ENCODE measurements around the gene TOMM7.

TOMM7 gene

DNA sequence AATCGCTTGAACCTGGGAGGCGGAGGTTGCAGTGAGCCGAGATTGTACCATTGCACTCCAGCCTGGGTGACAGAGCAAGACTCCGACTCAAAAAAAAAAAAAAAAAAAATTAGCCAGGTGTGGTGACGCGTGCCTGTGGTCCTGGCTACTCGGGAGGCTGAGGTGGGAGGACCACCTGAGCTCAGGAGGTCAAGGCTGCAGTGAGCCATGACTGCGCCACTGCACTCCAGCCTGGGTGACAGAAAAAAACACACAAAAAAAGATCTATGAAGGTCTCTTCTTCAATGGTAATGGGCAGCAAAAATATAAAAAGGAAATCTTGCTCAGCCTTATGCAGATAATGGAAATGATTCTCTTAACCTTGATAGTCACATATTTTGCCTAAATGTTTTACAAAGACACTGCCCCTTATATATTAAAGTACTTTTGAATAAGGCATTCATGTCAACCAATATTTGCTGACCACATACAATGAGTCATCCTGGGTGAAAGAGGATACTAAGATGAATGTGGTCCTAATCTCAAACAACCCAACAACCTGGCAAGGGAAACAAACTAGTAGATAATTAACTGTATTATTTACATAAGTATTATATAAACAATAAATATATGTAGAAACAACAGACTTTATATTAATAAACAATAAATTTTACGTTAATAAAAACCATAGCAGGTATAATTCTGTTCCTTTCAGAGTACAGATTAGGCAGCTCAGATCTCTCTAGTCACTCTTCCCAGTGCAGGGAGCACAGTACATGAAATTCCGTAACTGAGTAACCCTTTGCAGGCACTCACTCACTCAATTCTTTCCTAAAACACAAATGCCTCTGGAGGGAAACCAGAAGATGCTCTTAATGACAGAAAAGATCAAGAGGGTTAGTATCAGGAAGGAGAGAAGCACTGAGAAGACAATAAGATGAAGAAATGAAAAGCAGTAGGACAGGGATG lies 8.1 kb downstream of the TOMM7 start:
- TF ChIP-seq, protein P1, sequence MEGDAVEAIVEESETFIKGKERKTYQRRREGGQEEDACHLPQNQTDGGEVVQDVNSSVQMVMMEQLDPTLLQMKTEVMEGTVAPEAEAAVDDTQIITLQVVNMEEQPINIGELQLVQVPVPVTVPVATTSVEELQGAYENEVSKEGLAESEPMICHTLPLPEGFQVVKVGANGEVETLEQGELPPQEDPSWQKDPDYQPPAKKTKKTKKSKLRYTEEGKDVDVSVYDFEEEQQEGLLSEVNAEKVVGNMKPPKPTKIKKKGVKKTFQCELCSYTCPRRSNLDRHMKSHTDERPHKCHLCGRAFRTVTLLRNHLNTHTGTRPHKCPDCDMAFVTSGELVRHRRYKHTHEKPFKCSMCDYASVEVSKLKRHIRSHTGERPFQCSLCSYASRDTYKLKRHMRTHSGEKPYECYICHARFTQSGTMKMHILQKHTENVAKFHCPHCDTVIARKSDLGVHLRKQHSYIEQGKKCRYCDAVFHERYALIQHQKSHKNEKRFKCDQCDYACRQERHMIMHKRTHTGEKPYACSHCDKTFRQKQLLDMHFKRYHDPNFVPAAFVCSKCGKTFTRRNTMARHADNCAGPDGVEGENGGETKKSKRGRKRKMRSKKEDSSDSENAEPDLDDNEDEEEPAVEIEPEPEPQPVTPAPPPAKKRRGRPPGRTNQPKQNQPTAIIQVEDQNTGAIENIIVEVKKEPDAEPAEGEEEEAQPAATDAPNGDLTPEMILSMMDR (IDR thresholded peaks at IDR 0.05; ENCODE audit: low read depth, low read length, missing control alignments) = no peak
- Histone ChIP-seq H3K4me3 (ENCODE audit: low read depth, low read length) (no peak overlapping the region), H3K27ac (no peak overlapping the region), H3K27me3 (replicated peaks) (no peaks in the 10 kb centered on the region), H3K36me3 (replicated peaks) (peaks cover 25% of the 10 kb centered on the region)
- DNase-seq = no peak
- in situ Hi-C loops (cut with HindIII; ENCODE audit: low pct_ligation_motif_present, low sequenced_read_pairs) = no loop called here

DNA sequence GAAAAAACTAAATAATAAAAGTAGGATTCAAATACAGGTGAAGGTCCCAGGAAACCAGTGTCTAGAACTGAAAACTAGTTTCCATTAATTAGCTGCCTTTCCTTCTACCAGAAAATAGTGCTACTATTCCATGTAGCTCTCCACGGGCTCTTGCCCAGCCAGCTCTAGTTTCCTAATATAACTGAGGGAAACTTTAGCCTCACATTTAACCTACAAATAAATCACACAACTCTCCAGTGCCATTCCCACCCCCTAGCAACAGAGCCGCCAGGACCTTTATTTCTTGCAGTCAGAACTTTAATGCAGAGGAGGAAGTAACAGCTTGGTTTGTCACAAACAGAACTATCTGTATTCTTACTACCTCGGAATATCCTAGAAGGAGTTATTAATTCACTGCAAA lies 10.3 kb downstream of the TOMM7 start:
- DNase-seq = no peak
- TF ChIP-seq, protein P1 (IDR thresholded peaks at IDR 0.05; ENCODE audit: low read depth, low read length, missing control alignments) = no peak
- H3K27me3 ChIP-seq (replicated peaks) = no peaks in the 10 kb centered on the region
- H3K27ac ChIP-seq = no peak overlapping the region
- H3K4me3 ChIP-seq (ENCODE audit: low read depth, low read length) = no peak overlapping the region
- H3K36me3 ChIP-seq (replicated peaks) = peaks cover 21% of the 10 kb centered on the region
- in situ Hi-C loops (cut with HindIII; ENCODE audit: low pct_ligation_motif_present, low sequenced_read_pairs) = no loop called here

DNA sequence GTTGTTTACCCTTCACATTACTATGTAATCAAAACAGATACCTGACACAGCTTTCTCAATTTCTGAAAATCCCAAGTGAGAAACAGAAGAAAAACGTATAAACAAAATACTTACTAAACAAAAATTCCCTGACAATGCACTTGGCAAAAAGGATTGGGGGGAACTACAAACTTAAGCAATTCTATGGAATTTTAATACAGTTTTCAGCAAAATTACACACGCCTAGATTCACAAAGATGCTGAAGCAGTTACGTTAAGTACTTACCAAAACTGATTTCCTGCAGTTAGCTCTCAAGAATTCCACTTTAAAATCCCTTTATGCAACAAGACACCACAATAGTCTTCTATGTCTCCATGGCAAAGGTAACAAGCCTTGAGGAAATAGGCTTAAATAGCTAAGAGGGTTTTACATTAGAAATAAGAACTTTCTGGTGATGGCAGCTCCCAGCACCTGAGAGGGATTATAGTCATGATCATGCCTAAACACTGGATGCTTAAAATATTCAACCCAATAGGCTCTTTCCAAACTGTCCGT lies 10.8 kb downstream of the TOMM7 start:
- no peak for DNase-seq
- in situ Hi-C loops (cut with HindIII; ENCODE audit: low pct_ligation_motif_present, low sequenced_read_pairs) = no loop called here
- peaks cover 18% of the 10 kb centered on the region for H3K36me3 ChIP-seq (replicated peaks)
- no peak overlapping the region for H3K27ac ChIP-seq
- TF ChIP-seq, protein P1 (IDR thresholded peaks at IDR 0.05; ENCODE audit: low read depth, low read length, missing control alignments) = no peak
- H3K27me3 ChIP-seq (replicated peaks) = no peaks in the 10 kb centered on the region
- no peak overlapping the region for H3K4me3 ChIP-seq (ENCODE audit: low read depth, low read length)

DNA sequence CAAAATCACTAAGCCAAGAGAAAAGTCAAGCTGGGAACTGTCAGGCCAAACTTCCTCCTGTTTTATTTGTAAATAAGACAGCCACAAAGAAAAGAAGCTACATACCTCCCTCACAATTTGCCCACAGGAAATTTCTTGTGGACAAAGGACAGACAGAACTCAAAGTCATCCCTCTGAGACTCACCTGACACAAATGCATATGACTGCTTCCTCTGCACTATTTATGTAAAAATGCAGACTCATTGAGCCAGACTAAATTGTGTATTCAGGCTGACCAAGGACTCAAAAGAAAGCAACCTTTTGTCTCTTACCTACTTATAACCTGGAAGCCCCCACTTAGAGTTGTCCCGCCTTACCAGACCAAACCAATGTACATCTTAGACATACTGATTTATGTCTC lies 11.8 kb downstream of the TOMM7 start:
- in situ Hi-C loops (cut with HindIII; ENCODE audit: low pct_ligation_motif_present, low sequenced_read_pairs) = no loop called here
- Histone ChIP-seq H3K4me3 (ENCODE audit: low read depth, low read length) (no peak overlapping the region), H3K27ac (no peak overlapping the region), H3K27me3 (replicated peaks) (no peaks in the 10 kb centered on the region), H3K36me3 (replicated peaks) (peaks cover 14% of the 10 kb centered on the region)
- TF ChIP-seq, protein P1 (IDR thresholded peaks at IDR 0.05; ENCODE audit: low read depth, low read length, missing control alignments) = no peak
- DNase-seq = no peak

DNA sequence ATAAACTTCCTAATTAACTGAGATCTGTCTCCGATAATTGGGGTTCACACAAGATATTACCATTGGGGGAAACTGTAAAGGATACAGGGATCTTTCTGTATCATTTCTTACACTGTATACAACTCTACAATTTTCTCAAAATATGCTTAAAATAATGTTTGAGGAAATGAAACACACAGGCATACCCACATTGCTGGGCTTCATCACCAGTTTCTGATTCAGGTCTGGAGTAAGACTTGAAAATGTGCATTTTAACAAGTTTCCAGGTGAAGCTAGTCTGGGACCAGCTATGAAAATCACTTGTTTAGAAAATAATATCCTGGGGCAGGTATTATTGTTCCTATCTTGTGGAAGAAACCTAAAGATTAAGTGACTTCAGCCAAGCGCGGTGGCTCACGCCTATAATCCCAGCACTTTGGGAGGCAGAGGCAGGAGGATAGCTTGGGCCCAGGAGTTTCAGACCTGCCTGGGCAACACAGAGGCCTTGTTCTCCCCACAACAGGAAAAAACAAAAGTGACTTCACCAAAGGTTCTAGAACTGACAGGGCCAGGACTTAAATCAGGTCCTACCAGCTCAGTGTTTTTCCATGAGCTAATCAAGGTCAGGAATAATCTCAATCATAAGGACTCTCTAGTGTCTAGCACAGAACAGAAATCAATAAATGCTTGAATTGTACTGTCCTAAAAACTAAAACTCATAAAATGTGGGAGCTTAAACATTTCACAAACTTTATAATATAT lies 12.6 kb downstream of the TOMM7 start:
- in situ Hi-C loops (cut with HindIII; ENCODE audit: low pct_ligation_motif_present, low sequenced_read_pairs) = no loop called here
- H3K27ac ChIP-seq = no peak overlapping the region
- peaks cover 14% of the 10 kb centered on the region for H3K36me3 ChIP-seq (replicated peaks)
- TF ChIP-seq, protein P1 (IDR thresholded peaks at IDR 0.05; ENCODE audit: low read depth, low read length, missing control alignments) = no peak
- H3K4me3 ChIP-seq (ENCODE audit: low read depth, low read length) = no peak overlapping the region
- DNase-seq = no peak
- H3K27me3 ChIP-seq (replicated peaks) = no peaks in the 10 kb centered on the region
